GM12872 (cell line): ENCODE measurements around the gene SPPL3.

Experiments
- TF ChIP-seq, protein P1 (sequence below): IDR thresholded peaks from 3 replicates; pipeline ENCODE4 v1.5.1; 2011; ENCODE audit warnings: low read depth, mild to moderate bottlenecking, low read length, moderate library complexity; ENCODE audit not compliant: insufficient read depth

SPPL3 gene

DNA sequence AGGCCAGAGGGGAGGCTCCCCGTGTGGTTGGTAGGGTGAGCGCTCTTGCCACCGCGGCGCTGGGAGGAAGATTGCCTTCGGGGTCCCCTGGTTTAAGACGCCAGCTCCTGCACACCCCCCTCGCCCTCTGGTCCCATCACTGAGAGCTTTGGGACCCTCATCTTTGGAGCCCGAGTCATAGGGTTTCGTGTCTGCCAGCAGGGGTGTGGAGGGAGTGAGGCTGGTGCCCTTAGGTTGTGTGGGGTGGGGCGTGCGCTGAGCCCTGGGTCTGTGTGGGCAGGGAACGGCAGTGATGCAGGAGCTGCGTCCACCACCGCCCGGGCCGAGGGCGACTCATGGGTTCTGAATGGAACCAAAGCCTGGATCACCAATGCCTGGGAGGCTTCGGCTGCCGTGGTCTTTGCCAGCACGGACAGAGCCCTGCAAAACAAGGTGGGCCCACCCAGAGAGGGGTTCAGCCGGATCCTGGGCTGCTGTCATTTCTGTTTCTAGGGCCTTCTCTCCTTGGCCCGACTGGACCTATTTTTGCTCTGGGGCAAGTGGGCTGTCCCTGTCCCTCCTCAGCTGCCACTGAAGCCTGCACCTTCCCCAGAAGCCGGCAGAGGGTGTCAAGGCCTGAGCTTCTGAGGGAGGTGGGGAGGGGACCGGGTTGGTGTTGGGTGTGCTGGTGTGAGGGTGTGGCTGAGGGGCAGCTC is 166.5 kb downstream of the SPPL3 start:
- TF ChIP-seq, protein P1, sequence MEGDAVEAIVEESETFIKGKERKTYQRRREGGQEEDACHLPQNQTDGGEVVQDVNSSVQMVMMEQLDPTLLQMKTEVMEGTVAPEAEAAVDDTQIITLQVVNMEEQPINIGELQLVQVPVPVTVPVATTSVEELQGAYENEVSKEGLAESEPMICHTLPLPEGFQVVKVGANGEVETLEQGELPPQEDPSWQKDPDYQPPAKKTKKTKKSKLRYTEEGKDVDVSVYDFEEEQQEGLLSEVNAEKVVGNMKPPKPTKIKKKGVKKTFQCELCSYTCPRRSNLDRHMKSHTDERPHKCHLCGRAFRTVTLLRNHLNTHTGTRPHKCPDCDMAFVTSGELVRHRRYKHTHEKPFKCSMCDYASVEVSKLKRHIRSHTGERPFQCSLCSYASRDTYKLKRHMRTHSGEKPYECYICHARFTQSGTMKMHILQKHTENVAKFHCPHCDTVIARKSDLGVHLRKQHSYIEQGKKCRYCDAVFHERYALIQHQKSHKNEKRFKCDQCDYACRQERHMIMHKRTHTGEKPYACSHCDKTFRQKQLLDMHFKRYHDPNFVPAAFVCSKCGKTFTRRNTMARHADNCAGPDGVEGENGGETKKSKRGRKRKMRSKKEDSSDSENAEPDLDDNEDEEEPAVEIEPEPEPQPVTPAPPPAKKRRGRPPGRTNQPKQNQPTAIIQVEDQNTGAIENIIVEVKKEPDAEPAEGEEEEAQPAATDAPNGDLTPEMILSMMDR = no peak

DNA sequence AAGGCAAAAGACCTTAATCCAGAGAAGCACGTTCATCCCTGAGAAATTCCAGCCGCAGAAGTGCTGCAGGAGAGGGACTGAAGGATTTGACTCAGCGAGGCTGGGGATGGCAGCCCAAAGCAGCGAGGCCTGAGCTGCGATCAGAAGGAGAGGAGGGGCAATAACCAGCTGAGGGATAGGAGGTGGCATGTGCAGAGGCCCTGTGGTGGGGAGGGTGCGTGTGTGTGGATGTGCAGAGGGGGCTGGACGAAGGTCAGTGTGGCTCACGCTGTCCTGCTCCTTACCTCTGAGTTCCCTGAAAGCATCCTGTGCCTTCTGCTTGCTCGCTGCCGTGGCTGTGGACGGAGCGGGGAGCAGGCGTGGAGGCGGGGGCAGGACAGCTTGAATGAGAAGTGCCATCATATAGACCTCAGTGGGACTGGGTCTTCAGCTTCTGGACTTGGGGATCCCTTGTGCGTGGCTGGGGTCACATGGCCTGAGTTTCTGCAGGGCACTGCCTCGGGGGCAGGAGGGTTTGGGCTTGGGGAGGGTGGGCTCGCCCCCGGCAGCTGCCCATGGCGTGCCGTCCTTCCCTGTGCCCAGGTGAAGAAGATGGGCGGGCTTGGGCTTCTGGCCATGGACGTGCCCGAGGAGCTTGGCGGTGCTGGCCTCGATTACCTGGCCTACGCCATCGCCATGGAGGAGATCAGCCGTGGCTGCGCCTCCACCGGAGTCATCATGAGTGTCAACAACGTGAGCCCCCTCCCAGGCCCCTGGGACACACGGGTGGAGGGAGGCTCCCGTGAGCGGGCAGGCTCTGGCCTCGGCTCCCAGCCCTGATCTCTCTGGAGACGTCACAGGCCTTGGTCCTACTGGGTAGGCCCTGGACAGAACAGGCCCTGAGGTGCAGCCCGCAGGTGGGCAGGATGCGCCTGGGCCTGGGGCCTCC is 167.5 kb downstream of the SPPL3 start:
- TF ChIP-seq, protein P1 = no peak

DNA sequence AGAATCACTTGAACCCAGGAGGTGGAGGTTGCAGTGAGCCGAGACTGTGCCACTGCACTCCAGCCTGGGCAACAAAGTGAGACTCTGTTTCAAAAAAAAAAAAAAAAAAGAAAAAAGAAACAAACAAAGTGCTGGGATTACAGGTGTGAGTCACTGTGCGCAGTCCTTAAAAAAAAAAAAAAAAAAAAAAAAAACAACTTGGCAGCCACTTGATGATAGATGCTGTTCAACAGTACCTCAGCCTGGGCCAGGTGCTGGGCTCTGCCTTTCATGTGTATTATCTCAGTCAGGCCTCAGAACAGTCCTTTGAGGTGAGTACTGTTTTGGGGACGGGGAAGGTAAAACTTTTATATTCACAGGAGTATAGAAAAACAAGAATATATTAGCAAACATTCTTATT is 169.0 kb downstream of the SPPL3 start:
- TF ChIP-seq, protein P1 = no peak

DNA sequence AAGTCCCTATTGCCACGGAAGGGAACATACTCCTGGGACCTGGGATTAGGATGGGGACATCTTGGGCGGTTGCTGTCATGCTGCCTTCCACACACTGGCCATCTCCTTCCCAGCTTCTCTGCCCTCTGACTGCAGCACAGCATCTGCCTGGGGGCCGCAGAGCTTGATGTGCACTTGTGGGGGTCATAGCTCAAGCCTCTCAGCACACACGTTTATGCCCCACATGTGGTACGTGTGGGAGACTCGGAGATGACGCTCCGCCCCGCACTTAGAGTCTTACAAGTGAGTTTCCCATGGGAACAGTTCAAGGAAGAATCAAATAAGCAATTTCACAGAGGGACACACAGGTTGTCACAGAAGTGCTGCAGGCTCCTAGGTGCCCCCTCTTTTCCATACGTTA is 169.9 kb downstream of the SPPL3 start:
- TF ChIP-seq, protein P1 = no peak

DNA sequence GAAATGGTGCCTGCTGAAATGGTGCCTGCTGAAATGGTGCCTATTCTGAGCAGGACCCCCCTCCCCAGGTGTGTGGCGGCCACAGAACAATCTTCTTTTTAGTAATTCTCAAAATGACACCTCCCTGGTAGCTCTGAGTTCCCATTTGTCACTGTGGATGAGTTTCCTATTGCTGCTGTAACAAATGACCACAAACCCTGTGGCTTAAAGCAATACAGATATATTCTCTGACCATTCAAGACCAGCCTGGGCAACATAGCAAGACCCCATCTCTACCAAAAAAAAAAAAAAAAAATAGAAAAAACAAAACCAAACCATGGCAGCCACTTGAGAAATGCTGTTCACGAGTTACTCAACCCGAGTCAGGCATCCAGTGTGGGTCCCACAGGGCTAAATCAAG is 170.6 kb downstream of the SPPL3 start:
- TF ChIP-seq, protein P1 = no peak

DNA sequence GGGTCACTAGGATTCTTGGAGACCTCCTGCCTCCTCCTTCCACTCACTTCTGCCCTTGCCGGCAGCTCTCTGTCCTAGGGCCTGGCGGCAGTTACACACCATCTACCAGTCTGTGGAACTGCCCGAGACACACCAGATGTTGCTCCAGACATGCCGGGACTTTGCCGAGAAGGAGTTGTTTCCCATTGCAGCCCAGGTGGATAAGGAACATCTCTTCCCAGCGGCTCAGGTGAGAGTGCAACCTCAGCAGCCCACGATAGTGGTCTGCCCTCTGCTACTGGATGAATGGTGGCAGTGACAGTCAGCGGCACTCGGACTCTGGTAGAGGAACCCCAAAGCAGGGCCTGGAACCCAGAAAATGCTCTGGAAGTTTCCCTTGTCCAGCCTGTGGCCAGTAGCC is 177.2 kb downstream of the SPPL3 start:
- TF ChIP-seq, protein P1 = no peak

DNA sequence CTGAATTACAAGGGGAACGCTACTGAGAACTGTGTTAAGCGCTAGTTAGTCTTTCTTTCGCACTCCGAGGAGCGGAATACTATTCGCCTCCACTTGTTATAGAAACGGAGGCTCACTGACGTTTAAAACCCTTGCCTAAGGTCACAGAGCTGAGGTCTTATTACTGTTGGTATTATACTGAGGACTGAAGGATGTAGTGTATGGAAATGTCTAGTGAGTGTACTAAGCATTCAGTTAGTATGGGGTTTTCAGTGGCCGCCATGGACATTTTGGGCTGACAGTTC is 177.7 kb downstream of the SPPL3 start:
- TF ChIP-seq, protein P1 = no peak
